ENCODE results near the gene CCDC12. TPM values are rescaled to one million over a fixed set of nuclear protein-coding genes. Genes with fewer than 3 reads are reported as not detected.

Gene CCDC12
- total RNA-seq, 1 donor from 2014 or later, result 37.4 TPM

DNA sequence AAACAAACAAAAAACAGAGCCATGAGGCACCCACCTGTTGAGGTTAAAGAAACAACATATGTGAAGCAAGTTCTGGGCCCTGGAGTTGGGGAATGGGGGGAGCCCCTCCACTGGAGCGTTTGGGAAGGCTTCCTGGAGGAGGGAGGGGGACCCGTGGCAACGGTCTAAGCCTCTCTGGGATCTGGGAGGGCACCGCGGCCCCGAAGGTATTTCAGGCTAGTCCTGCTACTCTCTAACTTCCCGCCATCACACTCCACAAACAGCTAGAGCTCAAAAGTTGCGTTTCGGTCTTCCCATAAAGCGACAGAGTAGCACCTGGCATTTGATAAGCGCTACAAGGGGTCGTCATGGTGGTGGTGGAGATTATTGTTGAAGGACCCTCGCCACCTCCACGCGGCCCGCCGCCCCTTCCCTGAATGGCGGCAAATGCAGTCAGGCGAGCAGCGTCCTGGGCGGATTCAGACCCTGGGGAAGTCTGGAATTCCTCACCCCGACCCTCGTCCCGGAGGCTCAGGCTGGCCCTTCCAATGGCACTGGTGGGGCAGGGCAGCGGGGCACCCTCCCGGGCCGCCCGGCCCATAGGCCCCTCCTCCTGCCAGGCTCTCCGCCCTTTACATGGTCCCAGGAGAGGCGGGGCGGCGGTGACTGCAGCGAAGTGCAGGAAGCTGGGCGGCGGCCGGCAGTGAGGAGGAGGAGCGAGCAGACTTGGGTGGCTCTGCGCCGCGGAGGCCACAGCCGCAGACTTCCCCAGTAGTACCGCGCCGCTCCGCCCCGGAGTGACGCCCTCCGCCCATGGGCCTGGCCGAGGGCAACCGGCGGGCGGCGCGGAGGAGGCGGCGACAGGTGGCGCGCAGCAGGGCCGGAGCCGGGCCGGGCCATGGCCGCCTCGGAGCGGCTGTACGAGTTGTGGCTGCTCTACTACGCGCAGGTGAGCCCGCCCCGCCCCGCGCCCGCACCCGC is 2.7 kb upstream of the CCDC12 start, which contains the start of gene NBEAL2:
Gene NBEAL2 (plus strand): TSS at position 682 of the 960 bp plus-strand sequence. CDS start 196 bp downstream, at position 878.
- no peaks in the 10 kb centered on the region for H3K27me3 Mint-ChIP-seq (ENCODE audit: unreplicated experiment)
- peak; percentile 95 for DNase-seq (ENCODE audit: extremely low spot score, unreplicated experiment)
- TF ChIP-seq, protein P1, sequence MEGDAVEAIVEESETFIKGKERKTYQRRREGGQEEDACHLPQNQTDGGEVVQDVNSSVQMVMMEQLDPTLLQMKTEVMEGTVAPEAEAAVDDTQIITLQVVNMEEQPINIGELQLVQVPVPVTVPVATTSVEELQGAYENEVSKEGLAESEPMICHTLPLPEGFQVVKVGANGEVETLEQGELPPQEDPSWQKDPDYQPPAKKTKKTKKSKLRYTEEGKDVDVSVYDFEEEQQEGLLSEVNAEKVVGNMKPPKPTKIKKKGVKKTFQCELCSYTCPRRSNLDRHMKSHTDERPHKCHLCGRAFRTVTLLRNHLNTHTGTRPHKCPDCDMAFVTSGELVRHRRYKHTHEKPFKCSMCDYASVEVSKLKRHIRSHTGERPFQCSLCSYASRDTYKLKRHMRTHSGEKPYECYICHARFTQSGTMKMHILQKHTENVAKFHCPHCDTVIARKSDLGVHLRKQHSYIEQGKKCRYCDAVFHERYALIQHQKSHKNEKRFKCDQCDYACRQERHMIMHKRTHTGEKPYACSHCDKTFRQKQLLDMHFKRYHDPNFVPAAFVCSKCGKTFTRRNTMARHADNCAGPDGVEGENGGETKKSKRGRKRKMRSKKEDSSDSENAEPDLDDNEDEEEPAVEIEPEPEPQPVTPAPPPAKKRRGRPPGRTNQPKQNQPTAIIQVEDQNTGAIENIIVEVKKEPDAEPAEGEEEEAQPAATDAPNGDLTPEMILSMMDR (IDR thresholded peaks at IDR 0.05), result no peak
- peaks cover 5% of the 10 kb centered on the region for H3K36me3 Mint-ChIP-seq (ENCODE audit: unreplicated experiment)
- peaks cover 32% of the 10 kb centered on the region for H3K4me1 Mint-ChIP-seq (ENCODE audit: unreplicated experiment)
- H3K9me3 Mint-ChIP-seq (ENCODE audit: unreplicated experiment), result no peaks in the 10 kb centered on the region
- H3K27ac Mint-ChIP-seq (ENCODE audit: unreplicated experiment), result peak within 1 kb of the TSS; percentile 72
- peak within 1 kb of the TSS; percentile 77 for H3K4me3 Mint-ChIP-seq (ENCODE audit: unreplicated experiment)

DNA sequence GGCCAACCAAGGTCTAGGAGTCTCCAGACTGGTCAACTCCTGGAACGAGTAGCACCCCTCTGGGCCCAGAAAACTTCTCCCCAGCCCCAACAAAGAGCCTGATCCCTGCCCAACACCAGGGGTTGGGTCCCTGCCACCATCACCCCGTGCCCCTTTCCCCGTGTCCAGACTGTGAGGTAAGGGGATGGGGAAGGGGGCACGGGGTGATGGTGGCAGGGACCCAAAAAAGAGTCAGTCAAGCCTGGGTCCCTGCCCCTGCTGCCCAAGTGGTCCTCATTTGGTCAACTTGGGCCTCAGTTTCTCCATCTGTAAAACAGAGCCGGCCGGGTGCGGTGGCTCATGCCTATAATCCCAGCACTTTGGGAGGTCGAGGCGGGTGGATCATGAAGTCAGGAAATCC is 1.8 kb upstream of the CCDC12 start:
- H3K4me1 Mint-ChIP-seq (ENCODE audit: unreplicated experiment), result peaks cover 38% of the 10 kb centered on the region
- peaks cover 5% of the 10 kb centered on the region for H3K36me3 Mint-ChIP-seq (ENCODE audit: unreplicated experiment)
- TF ChIP-seq, protein P1 (IDR thresholded peaks at IDR 0.05), result no peak
- H3K27ac Mint-ChIP-seq (ENCODE audit: unreplicated experiment), result peak overlapping the region; percentile 100
- H3K9me3 Mint-ChIP-seq (ENCODE audit: unreplicated experiment), result no peaks in the 10 kb centered on the region
- DNase-seq (ENCODE audit: extremely low spot score, unreplicated experiment), result no peak
- peak overlapping the region; percentile 77 for H3K4me3 Mint-ChIP-seq (ENCODE audit: unreplicated experiment)
- no peaks in the 10 kb centered on the region for H3K27me3 Mint-ChIP-seq (ENCODE audit: unreplicated experiment)

DNA sequence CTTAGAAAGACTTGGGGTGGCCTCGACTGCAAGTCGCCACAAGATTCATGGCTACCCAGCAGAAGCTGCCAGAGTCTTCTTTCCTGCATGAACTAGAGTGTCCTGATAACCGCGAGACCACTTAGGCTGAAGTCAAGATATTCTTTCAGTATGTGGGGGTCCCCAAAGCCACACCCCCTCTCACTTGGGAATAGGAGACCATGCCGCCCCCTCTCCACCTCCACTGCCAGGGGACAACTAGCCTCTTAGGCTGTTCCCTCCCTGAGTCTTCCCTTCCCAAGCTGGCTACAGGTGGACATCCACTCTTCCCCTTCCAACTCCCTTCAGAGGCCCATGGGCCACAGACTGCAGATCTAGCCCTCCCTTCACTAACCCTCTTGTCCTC is 1.3 kb upstream of the CCDC12 start:
- Mint-ChIP-seq H3K36me3 (ENCODE audit: unreplicated experiment) (peaks cover 5% of the 10 kb centered on the region), H3K27ac (ENCODE audit: unreplicated experiment) (peak overlapping the region; percentile 100), H3K9me3 (ENCODE audit: unreplicated experiment) (no peaks in the 10 kb centered on the region), H3K27me3 (ENCODE audit: unreplicated experiment) (no peaks in the 10 kb centered on the region), H3K4me3 (ENCODE audit: unreplicated experiment) (no peak overlapping the region), H3K4me1 (ENCODE audit: unreplicated experiment) (peaks cover 38% of the 10 kb centered on the region)
- TF ChIP-seq, protein P1 (IDR thresholded peaks at IDR 0.05), result no peak
- no peak for DNase-seq (ENCODE audit: extremely low spot score, unreplicated experiment)

DNA sequence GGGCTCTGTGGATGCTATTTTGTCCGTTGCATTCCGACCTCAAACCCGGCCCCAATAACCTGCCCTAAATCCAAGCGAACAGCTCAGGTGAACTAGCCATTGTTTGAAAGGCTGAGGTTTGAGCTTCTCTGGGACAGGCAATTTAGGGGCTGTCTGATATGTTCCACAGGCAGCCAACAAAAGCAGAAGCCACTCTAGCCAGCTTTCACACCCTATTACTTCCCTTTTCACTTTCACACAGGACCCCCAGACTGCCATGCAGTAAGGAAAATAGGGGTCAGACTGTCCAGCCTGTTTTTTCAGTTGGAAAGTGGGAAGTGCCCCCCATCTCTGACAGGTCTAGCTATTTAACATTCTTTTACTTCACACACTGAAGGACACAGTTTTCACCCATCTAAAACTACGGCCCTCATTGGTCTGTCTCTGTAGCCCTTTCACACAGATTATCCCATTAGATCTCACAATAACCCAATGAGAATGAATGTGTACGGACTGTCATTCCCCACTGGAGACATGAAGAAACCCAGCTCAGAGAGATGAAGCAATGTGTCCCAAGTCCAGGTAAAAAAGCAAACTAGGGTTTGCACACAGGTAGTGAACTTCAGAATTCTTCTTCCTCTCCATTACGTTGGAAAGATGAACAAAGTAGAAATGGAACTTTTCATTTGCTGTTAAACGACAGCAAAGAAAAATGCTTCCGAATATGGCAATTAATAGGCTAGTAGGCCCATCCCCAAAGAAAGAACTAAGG is 1.9 kb downstream of the CCDC12 start:
- no peak for DNase-seq (ENCODE audit: extremely low spot score, unreplicated experiment)
- no peaks in the 10 kb centered on the region for H3K9me3 Mint-ChIP-seq (ENCODE audit: unreplicated experiment)
- TF ChIP-seq, protein P1 (IDR thresholded peaks at IDR 0.05), result no peak
- H3K4me3 Mint-ChIP-seq (ENCODE audit: unreplicated experiment), result peak overlapping the region; percentile 100
- peak overlapping the region; percentile 23 for H3K27ac Mint-ChIP-seq (ENCODE audit: unreplicated experiment)
- H3K36me3 Mint-ChIP-seq (ENCODE audit: unreplicated experiment), result peaks cover 5% of the 10 kb centered on the region
- H3K27me3 Mint-ChIP-seq (ENCODE audit: unreplicated experiment), result no peaks in the 10 kb centered on the region
- H3K4me1 Mint-ChIP-seq (ENCODE audit: unreplicated experiment), result peaks cover 61% of the 10 kb centered on the region

DNA sequence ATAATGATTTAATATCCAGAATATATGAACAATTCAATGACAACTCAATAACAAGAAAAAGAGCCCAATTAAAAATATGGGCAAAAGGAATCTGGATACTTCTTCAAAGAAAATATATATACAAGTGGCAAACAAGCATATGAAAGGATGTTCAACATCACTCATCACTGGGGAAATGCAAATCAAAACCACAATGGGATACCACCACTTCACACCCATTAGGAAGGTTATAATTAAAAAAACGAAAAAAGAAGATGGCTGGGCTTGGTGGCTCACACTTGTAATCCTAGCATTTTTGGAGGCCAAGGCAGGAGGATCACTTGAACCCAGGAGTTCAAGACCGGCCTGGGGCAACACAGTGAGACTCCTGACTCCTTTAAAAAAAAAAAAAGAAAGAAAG is 4.1 kb downstream of the CCDC12 start:
- H3K27me3 Mint-ChIP-seq (ENCODE audit: unreplicated experiment), result no peaks in the 10 kb centered on the region
- H3K9me3 Mint-ChIP-seq (ENCODE audit: unreplicated experiment), result no peaks in the 10 kb centered on the region
- no peak overlapping the region for H3K4me3 Mint-ChIP-seq (ENCODE audit: unreplicated experiment)
- no peak for DNase-seq (ENCODE audit: extremely low spot score, unreplicated experiment)
- peaks cover 5% of the 10 kb centered on the region for H3K36me3 Mint-ChIP-seq (ENCODE audit: unreplicated experiment)
- no peak overlapping the region for H3K27ac Mint-ChIP-seq (ENCODE audit: unreplicated experiment)
- H3K4me1 Mint-ChIP-seq (ENCODE audit: unreplicated experiment), result peaks cover 54% of the 10 kb centered on the region
- TF ChIP-seq, protein P1 (IDR thresholded peaks at IDR 0.05), result no peak

Data from osteocyte (in vitro differentiated cells).